Upper lobe of left lung (tissue), 4 donors: Measurements from ENCODE around the gene THRA.

Source experiments
- EP300 ChIP-seq, 4 donors: sonication (generic); formaldehyde crosslinking; IDR thresholded peaks; one replicate each; pipeline ENCODE4 v1.5.1; 2017; ENCODE audit warnings: antibody characterized with exemption in 4 of 4, control low read depth in 2 of 4
- POLR2A ChIP-seq, 4 donors: fragments of 450-650 bp; IDR thresholded peaks; one replicate each; pipeline ENCODE4 v1.5.1; 2016 to 2017; ENCODE audit warnings: antibody characterized with exemption in 4 of 4, mild to moderate bottlenecking in 2 of 4
- POLR2AphosphoS5 ChIP-seq, 2 donors: sonication (generic); formaldehyde crosslinking; IDR thresholded peaks; one replicate each; pipeline ENCODE4 v1.5.1; 2017; ENCODE audit warnings: antibody characterized with exemption in 2 of 2
- TF ChIP-seq, protein P1 (sequence below), 6 experiments: fragments of 450-650 bp in 4 of 6; fragments of 200-600 bp in 2 of 6; sonication (generic) in 2 of 6; IDR thresholded peaks; one replicate each; pipeline ENCODE4 v1.5.1; 2016 to 2019; ENCODE audit warnings: antibody characterized with exemption in 6 of 6

DNA sequence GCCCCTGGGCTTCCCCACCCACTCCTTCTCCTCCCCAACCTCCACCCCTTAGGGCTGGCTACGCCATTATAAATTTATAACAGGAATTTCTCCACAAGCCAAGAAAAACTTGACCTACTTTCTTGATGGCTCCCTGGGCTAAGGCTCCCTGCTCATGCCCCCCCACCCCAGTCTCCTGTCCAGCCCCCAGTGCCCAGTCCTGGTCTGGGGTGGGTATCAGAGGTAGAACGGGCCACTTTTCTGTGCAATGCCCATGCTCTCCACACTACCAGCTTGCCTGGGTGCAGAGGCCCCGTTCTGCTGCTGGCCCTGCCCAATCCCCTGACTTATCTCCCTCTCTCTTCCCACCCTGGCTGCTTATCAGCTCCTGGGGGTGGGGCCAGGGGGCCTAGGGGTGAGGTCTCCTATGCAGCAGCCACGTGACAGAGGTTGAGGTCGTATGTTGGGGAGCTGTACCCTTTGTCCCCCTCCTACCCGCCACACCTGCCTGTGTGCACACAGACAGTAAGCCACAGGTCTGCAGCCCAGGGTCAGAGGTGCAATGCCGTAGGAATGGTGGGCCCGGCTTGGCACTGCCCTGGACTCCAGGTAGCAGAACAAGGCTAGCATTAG, 10.1 kb downstream of the THRA start:
- TF ChIP-seq, protein P1, sequence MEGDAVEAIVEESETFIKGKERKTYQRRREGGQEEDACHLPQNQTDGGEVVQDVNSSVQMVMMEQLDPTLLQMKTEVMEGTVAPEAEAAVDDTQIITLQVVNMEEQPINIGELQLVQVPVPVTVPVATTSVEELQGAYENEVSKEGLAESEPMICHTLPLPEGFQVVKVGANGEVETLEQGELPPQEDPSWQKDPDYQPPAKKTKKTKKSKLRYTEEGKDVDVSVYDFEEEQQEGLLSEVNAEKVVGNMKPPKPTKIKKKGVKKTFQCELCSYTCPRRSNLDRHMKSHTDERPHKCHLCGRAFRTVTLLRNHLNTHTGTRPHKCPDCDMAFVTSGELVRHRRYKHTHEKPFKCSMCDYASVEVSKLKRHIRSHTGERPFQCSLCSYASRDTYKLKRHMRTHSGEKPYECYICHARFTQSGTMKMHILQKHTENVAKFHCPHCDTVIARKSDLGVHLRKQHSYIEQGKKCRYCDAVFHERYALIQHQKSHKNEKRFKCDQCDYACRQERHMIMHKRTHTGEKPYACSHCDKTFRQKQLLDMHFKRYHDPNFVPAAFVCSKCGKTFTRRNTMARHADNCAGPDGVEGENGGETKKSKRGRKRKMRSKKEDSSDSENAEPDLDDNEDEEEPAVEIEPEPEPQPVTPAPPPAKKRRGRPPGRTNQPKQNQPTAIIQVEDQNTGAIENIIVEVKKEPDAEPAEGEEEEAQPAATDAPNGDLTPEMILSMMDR (IDR thresholded peaks at IDR 0.05): no peak
- TF ChIP-seq POLR2A (IDR thresholded peaks at IDR 0.05) (no peak), EP300 (IDR thresholded peaks at IDR 0.05) (no peak), POLR2AphosphoS5 (IDR thresholded peaks at IDR 0.05) (no peak)
